ENCODE data around the gene TSPAN9.

Gene TSPAN9

DNA sequence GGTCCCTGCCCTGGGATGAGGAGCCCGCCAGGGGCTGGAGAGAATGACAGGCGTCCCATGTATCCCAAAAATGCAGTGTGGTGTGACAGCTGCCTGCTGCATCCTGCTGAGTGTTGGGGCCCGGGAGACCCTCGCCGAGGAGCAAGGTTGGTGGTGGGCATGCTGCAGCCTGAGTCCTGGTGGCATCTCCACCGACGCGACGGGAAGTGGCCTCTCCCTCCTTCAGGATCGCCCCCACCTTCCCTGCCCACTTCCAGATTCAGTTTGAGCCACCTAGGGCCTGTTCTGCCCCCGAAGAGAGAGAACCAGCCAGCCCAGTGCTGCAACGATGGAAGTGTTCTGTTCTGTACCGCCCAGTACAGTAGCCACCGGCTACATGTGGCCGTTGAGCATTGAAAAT lies 70.1 kb downstream of the TSPAN9 start:
- no peak for DNase-seq

DNA sequence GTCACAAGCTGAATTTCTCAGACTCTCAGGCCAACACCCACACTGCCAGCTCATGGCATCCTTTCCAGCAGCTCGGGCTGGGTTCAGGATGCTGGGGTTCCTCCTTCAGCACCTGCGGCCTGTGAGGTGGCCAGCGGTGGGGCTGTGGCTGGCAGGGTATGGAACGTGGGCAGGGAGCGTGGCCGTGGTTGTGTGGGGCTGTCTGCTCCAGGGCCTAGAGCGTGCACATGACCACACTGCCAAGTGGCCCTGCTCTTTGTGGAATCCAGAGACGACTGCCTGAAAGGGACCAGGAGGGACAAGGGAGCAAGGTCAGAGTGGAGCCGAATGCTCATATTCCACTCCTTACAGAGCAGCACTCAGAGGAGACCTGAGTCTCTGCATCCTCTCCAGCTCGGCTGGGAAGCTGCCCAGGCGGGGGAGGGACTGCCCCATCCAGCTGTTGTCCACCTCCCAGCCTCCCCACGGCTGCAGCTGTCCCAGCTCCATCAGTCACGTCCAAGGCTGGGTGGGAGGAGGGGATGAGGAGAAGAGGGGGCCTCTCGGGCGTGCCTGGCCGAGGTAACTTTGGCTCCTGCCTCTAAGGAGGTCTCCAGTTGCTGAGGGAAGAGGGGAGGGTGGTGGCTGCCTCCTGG lies 71.3 kb downstream of the TSPAN9 start:
- no peak for DNase-seq

DNA sequence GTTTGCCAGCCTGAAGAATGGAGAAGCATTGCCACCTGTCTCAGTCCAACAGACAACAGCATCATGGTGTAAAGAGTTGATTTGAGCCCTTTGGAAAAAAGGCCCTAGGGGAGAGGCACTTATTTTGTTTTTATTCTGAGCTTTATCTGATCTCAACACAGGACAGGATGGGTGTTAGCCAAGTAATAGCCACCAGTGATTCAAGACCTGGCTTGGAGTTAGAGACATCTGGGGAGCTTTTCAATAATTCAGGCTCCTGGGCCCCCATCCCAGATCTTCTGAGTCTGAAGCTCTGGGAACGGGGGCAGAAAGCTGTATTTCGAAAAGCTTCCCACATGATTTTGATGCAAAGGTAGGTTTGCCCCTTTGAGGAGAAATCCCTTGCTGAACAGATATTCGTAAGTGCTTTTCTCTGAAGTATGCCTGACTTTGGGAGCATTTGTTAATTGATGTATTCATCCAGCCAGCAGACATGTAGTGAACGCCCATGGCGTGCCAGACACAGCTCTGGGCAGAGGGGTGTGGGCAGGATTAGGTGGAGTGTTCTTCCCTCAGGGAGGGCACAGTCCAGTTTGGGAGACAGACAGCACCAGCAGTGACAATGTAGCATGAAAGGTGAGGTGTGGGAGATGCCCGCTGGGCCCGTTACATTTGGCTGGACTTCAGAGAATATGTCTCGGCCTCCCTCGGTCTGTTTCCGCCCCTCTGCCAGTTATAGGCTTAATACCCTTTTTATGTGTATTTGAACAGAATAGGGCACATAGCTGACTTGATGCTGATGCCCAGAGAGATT lies 72.5 kb downstream of the TSPAN9 start:
- DNase-seq = no peak

DNA sequence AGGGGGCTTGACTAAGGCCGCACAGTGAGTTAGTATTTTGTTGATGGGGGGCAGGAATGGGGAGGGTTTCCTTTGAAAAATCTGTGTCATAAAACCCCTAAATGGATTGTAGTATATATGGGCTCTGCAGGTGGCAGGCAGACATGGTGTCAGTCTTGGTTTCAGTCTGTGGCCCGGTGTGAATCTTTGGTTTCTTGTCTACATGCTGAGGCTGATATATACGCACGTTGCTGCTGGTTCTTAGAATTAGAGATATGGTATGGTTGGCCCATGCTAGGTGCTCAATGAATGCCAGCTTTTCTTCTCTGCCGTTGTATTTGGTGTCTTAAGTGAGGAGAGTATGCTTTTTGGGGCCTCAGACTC lies 73.1 kb downstream of the TSPAN9 start:
- no peak for DNase-seq

DNA sequence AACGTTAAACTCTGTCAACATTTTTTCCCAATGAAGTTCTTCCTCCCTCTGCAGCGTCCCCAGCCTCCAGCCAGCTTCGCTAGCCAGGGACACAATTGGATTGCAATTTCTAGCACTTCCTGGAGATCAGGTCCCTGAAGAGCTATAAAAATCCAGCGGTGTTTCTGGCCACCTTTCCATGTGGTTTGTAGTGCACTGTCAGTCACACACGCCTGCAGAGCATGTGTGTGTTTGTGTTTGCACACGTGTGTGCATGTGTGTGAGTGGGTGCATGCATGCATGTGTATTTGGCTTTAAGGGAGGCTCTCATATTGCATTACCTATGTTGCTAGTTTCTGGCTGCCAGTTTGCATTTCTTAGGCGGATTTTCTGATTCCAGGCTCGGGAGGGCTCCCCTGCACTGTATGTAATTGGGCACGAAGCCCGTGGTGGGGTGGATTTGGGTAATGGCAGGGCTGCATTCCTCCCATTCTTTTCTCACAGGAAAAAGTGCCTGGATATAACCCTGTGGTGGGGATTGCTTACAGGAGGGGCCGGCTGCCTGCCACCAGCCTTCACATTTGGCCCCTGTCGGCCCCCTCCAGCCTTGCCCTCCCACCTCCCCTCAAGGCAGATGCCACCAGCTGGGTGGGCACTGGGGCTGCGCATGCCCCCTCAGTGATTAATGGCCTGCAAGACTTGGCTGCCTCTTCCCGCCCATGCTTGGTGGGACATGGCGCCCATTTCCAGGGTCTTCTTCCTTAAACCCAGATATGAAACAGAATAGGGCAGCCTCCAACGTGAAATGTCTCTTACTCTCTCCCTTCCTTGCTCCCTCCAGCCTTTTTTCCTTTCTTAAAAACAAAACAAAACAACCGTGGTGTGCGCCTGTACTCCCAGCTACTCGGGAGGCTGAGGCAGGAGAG lies 74.0 kb downstream of the TSPAN9 start:
- no peak for DNase-seq

DNA sequence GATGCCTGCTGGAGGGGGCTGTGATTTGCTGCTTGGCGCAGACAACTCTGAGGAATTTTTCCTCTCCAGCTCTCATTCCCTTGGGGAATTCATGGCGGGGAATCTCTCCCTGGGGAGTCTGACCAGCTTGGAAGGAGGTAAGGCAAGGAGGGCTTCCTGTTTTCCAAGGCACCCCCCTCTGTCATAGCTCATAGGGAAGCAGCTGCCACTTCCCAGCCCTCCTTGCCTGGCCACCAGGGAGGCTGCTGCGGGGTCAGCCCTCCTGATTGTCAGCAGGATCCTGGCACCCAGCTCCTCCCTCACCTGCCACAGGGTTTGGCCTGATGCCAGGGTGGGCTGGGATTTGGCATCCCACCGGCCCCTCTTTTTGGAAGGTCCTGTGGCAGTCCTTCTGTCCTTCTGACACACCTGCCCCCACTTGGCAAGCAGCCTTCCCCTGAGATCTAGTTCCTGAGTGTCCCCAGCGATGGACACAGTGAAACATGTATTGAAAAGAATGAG lies 74.9 kb downstream of the TSPAN9 start:
- DNase-seq = no peak

DNA sequence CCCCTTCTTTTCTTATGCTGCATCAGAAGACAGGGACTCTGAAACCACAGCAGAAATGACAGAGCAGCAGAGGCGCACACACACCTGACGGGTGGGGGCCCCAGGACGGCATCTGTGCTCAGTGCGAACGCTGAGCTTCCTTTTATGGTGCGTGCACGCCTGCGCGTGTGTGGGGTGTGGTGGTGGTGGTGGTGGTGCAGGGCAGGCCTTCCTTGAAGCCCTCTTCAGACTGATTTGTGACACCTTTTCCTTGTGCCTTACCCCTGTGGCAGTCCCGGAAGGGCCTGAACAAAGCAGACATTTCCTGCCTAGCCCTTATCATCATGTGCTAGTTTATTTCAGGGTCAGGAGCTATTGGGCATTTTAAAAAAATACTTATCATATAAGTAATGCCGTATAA lies 75.7 kb downstream of the TSPAN9 start:
- DNase-seq = no peak

DNA sequence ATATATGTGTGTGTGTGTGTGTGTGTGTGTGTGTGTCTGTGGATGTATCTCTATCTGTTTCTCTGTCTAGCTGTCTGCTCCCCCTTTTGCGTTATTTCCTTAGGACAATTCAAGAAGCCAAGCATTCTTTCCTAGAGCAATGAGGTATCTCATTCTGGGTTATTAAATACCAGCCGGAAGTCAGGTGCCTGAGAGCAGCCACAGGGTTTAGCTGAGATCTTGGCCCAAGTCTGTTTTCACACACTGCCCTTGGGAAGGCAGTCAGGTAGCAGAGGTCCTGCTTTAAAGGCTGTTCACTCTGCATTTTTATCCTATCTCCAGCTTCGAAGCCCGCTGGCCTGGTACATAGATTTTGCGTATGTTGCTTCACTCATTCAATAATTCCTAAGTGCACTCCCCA lies 76.8 kb downstream of the TSPAN9 start:
- no peak for DNase-seq

DNA sequence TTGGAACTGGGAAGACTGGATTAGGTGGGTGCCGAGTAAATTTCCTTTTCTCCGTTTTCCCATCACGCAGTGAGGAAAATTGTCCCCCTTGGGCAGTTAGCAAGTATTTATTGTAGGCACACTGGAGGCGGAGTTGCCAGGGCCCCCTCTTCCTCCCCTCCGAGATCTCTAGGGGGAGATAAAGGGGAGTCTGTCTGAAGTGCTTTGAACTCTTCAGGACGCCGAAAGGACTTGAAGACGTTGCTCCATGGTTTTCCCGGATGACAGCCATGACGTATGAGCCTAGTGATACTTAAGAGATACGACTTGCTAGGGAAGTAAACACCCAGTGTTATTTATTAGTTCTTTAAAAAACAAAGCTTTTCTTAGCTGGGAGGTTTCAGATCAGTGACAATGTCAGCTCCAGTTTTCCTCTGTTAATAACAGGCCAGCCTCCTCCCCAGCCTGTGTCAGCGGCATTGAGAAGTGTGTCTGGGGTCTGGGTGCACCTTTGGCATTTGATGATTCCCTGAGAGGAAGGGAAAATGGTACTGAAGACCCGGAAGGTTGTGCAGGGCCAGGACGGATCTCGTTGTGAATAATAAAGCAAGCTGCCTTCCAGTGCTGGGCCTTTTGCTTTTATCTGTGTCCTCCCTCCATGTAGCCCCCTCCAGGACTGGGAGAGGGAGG lies 78.7 kb downstream of the TSPAN9 start:
- no peak for DNase-seq

DNA sequence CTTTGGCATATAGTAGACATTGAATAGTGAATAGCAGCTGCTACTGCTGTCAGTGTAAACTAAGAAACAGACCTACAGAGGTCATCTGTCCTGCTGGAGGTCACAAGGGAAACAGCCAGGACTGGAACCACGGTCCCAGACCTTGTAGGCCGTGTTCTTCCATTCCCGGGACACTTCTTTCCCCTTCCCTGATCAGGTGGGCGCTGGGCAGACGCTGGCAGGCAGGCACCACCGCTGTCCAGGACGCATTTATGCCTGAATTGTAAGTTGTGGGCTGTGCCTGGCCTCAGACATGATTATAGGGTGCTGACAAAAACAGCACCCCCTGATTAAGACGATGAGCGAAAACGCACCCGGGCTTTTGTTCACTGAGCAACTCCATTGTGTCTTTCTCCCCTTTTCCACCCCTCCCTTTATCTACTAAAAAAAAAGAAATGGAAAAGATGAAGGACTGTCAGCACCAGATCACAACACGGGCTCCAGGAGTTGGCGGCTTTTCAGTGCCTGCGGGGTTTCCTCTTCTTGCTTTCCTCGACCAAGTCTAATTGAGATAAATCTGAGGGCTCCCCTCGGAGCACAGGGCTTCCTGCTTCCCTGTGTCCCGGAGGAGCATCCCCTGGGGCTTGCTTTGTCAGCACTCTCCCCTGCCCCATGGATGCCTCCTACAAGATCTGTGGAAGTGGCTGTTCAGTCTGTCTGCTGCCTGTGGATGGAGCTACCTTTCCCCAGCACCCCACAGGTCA lies 80.6 kb downstream of the TSPAN9 start:
- DNase-seq = no peak

DNA sequence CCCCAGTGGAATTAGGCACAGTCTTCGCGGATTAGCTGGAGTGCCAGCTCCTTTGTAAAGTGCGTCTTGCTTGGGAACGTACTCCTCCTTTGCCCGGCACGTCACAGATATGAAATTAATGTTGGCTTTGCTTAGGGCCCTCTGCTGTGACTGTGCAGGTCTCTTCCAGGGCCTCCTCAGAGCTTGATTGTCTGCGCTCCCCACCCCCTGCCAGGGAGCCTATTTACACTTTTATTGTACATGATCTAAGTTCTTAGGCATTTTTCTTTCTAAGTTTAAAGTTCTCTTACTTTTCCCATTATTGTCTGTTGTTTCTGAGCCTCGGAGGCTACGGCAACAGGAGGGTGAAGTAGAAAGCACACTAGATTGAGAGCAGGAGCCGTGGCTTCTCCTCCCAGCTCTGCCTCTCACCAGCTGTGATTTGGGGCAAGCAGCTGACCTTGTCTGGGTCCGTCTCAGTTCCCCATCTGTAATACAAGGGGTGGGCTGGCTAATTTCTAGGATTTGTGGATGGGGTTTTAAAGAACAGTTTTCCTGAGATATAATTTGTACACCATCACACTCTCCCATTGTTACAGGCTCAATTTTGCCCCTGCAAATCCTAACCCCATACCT lies 81.8 kb downstream of the TSPAN9 start:
- DNase-seq = no peak

DNA sequence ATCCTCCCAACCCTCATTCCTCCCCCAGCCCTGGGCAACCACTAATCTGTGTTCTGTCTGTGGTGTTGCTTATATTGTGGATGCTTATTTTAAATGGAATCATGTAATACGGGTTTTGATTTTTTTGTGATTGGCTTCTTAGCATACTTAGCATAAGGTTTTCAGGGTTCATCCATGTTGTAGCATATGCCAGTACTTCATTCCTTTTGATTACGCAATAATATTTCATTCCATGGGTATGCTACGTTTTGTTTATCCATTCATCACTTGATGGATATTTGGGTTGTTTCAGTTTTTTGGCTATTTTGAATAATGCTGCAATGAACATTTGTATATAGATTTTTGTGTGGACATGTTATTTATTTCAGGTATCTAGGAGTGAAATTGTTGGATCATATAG lies 82.9 kb downstream of the TSPAN9 start:
- DNase-seq = no peak

DNA sequence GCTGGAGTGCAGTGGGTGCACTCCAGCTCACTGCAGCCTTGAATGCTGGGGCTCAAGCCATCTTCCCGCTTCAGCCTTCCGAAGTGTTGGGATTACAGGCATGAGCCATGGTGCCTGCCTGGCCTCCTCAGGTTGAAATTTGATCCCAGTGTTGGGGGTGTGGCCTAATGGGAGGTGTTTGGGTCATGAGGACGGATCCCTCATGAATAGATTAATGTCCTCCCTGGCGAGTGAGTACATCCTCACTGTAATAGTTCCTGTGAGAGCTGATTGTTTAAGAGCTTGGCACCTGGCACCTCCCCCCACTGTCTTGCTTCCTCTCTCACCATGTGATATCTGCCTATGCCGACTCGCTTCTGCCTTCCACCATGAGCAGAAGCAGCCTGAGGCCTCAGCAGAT lies 84.7 kb downstream of the TSPAN9 start:
- DNase-seq = no peak

DNA sequence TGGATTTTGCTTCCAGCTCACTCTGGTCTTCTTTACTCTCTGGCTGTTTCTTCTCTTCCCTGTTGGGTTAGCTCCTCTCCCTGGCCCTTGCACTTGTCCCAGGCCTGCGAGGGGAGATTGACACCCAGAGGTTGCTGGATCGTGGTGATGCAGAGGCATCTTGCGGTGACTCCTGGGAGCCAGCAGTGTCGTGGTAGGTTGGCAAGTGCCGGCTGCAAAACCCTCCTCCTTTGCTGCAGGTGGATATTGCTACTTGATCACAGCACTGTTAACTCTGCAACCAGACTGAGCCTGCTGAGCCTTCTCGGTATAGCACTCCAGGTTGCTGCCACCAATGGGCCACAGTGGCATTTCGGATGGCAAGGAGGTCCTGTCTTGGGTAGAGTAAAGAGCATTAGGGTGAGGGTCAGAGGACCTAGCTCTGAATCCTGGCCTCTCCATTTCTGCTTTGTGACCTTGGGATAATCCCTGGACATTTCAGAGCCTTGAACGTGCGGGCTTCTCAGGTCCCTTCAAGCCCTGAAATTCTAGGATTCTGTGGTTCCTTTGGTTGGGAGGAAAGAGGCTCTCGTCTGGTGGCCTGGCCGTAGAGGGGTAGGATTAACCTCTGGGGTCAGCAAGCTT lies 87.4 kb downstream of the TSPAN9 start:
- no peak for DNase-seq

DNA sequence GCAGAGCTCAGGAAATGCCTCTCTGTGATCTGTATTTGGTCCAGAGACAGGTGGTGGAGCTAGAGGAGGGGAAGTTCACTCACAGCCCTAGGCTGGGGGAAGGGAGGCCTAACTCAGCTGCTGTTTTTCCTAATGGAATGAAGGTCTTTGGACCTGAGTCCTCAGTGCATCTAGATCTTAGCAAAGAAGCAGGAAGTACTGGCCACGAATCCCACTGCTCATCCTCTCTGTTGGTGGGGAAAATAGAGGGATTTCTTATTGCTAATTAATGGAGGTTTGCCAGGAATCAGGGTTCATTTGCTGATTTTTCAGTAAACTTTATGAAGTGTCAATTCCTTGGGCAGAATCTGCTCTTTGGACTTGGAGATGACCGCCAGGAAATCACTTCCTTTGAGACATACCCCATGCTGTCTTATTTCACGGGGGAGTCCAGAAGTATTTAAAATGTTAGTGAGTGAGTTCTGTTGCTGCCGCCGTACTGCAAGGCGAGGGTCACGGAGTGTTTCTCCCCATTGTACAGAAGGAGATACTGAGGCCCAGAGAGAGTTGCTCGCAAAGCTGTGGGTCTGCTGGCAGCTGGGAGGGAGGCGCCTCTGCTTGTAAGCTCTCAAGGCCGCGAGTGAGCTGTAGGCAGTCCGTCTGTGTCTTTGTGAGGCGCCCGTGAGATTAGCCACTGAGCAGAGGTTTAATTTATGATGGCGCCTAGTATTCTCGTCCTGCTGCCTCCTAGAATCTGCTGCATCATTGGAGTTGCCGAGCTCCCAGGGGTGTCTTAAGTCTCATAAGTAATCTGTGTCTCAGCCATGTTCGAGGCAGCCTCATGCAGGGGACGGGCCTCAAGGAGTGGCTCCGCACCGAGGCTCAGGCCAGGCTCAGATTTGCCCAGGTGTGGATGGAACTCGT lies 88.2 kb downstream of the TSPAN9 start:
- no peak for DNase-seq

DNA sequence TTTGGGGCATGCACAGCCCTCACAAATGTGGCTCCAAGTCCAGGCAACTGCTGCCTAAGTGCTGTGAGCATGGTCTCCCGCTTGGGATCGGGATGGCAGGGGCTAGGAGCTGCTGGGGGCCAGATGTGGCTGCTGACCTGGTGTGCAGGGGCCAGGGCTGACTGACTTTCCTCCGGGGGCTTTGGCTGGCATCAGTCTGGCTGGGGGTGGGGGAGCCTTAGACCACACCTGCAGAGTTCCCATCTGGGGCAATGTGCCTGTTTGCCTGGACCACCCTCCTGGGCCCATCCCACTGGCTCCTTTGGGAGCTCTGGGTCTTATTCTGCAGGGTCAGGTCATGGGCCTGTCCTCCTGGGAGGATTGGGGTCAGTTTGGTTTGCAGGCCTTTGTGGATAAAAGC lies 90.5 kb downstream of the TSPAN9 start:
- no peak for DNase-seq

DNA sequence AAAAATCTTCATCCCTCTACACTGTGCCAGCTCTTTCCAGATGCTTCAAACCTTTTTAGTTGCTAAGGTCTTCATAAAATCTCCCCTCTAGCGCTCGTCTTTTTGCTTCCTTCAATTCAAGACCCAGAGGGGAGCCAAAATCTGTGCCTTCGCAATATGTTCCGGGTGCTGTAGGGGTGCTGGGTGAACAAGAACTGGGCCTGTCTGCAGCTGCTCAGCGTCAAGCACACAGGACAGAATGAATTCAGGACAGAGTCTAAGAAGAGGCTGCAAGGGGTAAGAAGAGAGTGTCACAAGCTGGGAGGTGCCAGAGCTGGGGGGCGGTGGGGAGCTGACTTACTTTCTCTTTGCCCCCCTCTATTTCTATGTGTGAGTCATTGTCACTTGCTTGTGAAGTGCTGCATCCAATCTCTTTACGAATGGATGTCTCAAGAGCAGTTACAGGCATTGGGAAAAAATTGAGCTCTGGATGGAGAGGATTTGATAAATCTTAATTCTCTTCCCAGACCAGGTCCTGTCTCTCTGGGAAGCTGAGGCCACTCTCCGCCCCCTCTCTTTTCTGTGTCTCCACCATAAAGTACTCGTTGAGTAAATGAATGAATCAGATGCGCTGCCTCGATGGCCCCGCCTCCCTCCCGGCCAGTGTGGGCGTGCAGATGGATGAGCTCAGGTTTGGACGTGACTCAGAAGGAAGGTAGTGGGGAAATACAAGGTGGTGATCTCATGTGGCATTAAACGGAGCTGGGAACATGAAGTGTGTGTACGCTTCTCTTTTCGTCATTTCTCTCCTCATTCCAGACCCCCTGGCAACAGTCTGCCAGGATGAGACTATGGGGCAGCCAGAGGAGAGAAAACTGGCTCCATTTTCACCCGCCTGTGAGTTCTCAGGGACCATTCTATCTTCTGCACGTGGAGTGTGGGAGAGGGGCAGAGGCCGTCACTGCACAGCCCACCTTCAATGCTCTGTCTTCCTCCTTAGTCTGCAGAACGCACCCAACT lies 91.3 kb downstream of the TSPAN9 start:
- DNase-seq = peak; percentile 44

DNA sequence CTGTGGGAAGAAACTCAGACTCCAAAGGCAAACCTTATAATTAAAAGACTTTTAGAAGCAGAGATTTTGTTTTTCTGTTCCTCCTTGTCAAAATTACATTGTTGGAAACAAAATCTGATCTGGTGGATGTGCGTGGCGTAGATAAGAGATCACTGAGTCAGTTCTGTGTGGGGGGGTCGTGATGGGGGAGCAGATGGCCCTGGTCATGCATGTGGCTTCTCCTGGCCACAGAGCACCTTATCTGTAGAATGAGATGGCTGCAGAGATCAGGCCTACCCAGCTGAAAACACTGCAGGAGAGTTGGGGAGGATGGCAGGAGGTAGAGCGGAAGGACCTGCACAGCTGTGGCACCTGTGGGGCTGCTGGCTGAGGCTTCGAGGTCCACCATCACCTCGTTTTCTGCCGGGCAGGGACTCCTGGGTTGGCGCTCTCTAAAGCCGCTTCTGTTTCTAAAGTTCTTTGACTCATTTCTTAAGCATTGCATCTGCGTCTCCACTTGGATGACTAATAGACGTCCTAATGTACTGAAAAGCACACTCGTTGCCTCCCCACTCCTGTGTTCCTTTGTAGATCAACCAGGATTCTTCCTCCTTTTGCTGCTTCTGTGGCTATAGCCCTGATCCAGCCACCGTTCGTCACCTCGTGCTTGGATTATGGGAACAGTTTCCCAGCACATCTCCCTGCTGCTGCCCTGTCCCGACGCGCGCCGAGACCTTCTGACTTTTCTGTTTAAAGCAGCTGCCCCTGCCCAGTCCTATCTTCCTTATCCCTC lies 93.4 kb downstream of the TSPAN9 start:
- DNase-seq = no peak
